IPS DF 4.7 (cell line): ENCODE measurements around the gene SHOC1.
"Not testable (repeated sequence)": the region's sequence is repeated elsewhere in the genome, so short reads cannot be mapped to it uniquely, and the experiment has no call there.

ENCODE experiments used
- DNase-seq: peaks from one replicate; pipeline ENCODE4 v3.0.0-alpha.2; 2013; ENCODE audit warnings: low spot score; ENCODE audit errors: extremely low read depth

Gene SHOC1

DNA sequence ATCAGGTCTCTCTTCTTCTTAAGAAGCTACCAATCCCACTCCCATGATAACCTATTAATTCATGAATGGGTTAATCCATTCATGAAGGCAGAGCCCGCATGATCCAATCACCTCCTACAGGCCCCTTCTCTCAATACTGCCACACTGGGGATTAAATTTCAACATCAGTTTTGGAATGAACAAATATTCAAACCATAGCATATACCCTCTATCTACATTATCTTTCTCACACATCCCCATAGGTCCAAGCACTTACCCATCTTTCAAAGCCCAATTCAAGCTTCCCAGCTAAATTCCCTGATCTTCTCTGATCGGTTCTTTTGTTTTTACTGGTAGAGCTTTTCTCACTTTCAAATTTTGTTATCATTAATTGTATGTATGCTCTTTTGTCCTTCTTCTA, 10.5 kb upstream of the SHOC1 start:
- DNase-seq = no peak

GRCh38 chr9:111804636-111805035, 9.9 kb upstream of the SHOC1 start:
- no peak for DNase-seq

DNA sequence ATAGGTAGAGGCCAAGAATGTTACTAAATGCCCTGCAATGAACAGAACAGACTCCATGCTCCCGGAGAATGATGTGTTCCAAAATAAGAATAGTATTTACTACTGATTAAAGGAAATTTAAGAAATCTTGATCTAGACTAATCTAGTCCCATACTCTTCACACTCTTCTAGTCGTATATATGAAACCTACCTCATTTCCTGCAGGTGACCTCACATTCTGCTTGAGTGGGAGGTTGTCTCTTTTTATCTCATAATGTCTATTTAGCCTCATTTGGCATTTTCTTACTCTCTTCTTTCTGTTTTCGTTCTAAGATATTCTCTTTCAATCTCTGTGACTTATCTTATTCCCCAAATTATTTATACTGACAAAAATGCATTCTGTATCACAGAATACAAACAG, 9.2 kb upstream of the SHOC1 start:
- no peak for DNase-seq

- DNase-seq = no peak
These were observed 5.3 kb upstream of the SHOC1 start for GRCh38 chr9:111799915-111800526.

- DNase-seq = no peak
These were observed 4.8 kb upstream of the SHOC1 start for GRCh38 chr9:111799506-111799905.

- no peak for DNase-seq
These were observed 4.0 kb upstream of the SHOC1 start for GRCh38 chr9:111798786-111799185.

- no peak for DNase-seq
These were observed 761 bp upstream of the SHOC1 start for GRCh38 chr9:111795557-111795839.

- not testable (repeated sequence) for DNase-seq
These were observed 2.9 kb downstream of the SHOC1 start for GRCh38 chr9:111791821-111792220.

- DNase-seq = no peak
These were observed 4.9 kb downstream of the SHOC1 start for GRCh38 chr9:111789881-111790280.

GRCh38 chr9:111783857-111784256, 10.9 kb downstream of the SHOC1 start:
- DNase-seq = no peak

GRCh38 chr9:111783424-111783823, 11.3 kb downstream of the SHOC1 start:
- no peak for DNase-seq

DNA sequence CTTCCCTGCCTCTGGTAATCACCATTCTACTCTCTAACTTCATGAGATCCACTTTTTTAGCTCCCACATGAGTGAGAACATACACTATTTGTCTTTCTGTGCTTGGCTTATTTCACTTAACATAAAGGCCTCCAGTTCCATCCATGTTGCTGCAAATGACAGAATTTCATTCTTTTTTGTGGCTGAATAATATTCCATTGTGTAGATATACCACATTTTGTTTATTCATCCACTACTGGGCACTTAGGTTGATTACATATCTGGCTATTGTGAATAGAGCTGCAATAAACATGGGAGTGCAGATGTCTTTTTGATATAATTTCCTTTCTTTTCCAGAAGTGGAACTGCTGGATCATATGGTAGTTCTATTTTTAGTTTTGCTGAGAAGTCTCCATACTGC, 28.7 kb downstream of the SHOC1 start:
- DNase-seq = no peak

GRCh38 chr9:111762556-111762955, 32.2 kb downstream of the SHOC1 start:
- DNase-seq = no peak

- DNase-seq = peak; percentile 28
These were observed 34.7 kb downstream of the SHOC1 start for GRCh38 chr9:111759762-111760639.

GRCh38 chr9:111754800-111755199, 39.9 kb downstream of the SHOC1 start:
- no peak for DNase-seq

GRCh38 chr9:111752455-111752854, 42.3 kb downstream of the SHOC1 start:
- no peak for DNase-seq
